HG03025 (cell line): ENCODE results near the gene HOXD11.

Experiments used
- ATAC-seq: cut with Tn5 transposase; IDR thresholded peaks from one replicate; pipeline ENCODE4 v1.9.1; 2021; ENCODE audit warnings: mild to moderate bottlenecking, moderate library complexity; ENCODE audit not compliant: unreplicated experiment, low FRiP score

HOXD11 gene

GRCh38 chr2:176146101-176146500 is 39.0 kb downstream of the HOXD11 start:
- no peak for ATAC-seq

GRCh38 chr2:176146645-176147044 is 39.6 kb downstream of the HOXD11 start:
- ATAC-seq = no peak

- ATAC-seq = no peak
Measured at GRCh38 chr2:176147210-176147799, 40.2 kb downstream of the HOXD11 start.

GRCh38 chr2:176147800-176148496 is 40.9 kb downstream of the HOXD11 start:
- ATAC-seq = no peak

- ATAC-seq = no peak
Measured at GRCh38 chr2:176148751-176149421, 41.8 kb downstream of the HOXD11 start.

- ATAC-seq = no peak
Measured at GRCh38 chr2:176149481-176149938, 42.4 kb downstream of the HOXD11 start.

GRCh38 chr2:176149939-176150583 is 43.0 kb downstream of the HOXD11 start:
- no peak for ATAC-seq

GRCh38 chr2:176150584-176151441 is 43.7 kb downstream of the HOXD11 start:
- ATAC-seq = no peak

- ATAC-seq = no peak
Measured at GRCh38 chr2:176151442-176152287, 44.6 kb downstream of the HOXD11 start, which contains the start of gene HOXD4. HOXD4 (plus strand) TSS chr2:176151550; CDS start chr2:176151634, 84 bp downstream.

GRCh38 chr2:176152350-176153181 is 45.5 kb downstream of the HOXD11 start:
- ATAC-seq = no peak

- no peak for ATAC-seq
Measured at GRCh38 chr2:176154576-176155252, 47.6 kb downstream of the HOXD11 start.

- no peak for ATAC-seq
Measured at GRCh38 chr2:176155356-176156044, 48.4 kb downstream of the HOXD11 start.

- ATAC-seq = no peak
Measured at GRCh38 chr2:176156301-176156806, 49.3 kb downstream of the HOXD11 start.

- no peak for ATAC-seq
Measured at GRCh38 chr2:176156807-176157498, 49.9 kb downstream of the HOXD11 start, which contains the start of gene HOXD3. HOXD3 (plus strand) TSS chr2:176157307; CDS start chr2:176169115, 11,808 bp downstream.

- ATAC-seq = no peak
Measured at GRCh38 chr2:176157499-176158185, 50.6 kb downstream of the HOXD11 start.

- ATAC-seq = no peak
Measured at GRCh38 chr2:176158186-176158591, 51.1 kb downstream of the HOXD11 start.
